Kasumi-1 (cell line): ENCODE data around the gene MMP12.
A peak's percentile ranks its signal among the peaks of the same experiment; 100 is the strongest.
"Not testable (repeated sequence)": the region's sequence is repeated elsewhere in the genome, so short reads cannot be mapped to it uniquely, and the experiment has no call there.

Experiments
- DNase-seq, 2 experiments: peaks; one replicate each; lab custom pipeline; 2025; lab: John Stamatoyannopoulos, UW

The MMP12 gene

DNA sequence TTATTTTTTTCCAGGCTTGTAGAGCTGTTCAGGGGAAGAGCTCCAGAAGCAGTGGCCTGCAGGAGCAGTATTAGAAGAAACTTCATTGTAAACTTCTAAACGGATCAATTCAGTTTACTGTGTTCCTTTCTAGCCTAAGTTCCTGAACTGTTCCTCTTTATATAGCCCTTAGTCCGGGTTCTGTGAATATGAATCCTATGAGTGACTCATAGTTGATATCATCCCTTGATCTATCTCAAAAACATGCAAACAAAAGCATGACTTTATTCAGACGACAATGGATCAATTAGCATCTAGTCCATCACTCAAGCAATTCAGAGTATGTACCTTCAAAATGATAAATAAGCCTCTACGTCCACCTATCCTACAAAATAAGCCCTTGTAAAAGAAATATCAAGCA lies at the start of gene MMP12:
MMP12 (minus strand) TSS at position 131 of the 400 bp plus-strand sequence; CDS start at position 86, 45 bp downstream.
- DNase-seq: no peak

DNA sequence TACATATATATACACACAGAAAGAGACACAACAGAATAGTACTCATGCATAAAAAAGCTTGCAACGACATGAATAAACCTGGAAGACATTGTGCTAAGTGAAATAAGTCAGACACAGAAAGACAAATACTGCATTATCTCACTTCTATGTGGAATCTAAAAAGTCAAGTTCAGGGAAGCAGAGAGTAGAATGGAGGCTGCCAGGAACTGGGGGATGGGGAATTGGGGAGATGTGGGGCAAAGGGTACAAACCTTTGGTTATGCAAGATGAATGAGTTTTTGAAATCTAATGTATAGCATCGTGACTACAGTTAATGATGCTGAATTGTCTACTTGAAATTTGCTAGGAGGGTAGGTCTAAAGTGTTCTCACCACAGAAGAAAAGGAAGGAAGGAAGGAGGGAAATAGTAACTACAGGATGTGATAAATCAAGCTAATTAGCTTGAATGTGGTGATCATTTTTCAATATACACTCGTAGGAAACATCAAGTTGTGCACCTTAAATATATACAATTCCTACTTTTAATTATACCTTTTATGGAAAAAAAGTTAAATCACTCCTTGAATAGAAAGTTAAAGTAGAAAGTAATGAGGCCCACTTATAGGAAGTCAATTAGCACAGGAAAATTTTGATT lies 46.9 kb upstream of the MMP12 start:
- no peak for DNase-seq

DNA sequence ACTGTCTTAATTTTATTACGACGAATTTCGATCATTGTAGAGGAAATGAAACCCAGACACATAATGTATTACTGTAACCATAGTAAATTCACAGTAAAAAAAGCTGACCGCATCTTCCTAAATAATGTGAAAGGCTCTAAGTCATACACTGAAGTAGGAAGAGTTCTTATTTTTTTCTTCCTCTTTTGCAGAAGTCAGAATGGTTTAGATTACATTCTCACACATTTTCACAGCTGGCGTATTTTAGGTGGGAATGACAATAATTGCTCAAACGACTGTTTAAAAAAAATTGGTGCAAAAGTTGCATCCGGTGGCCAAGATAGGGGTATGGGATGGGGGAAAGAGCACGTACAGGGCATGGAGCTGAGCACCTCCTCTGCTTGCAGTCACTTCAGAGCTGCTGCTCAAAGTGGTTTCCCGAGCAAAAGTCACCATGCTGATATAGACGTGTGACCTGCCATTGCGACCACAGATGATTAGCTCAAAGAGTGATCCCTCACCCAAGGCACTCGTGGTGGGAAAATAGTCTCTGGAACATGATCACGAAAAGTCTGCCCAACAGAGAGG lies 45.4 kb upstream of the MMP12 start:
- DNase-seq: peak; percentile 81 to 86

GRCh38 chr11:102915044-102915375 lies 40.2 kb upstream of the MMP12 start:
- DNase-seq: no peak

GRCh38 chr11:102914238-102915043 lies 39.7 kb upstream of the MMP12 start:
- DNase-seq: peak; percentile 59 to 67

- no peak for DNase-seq
Observed at GRCh38 chr11:102912482-102912830, 37.7 kb upstream of the MMP12 start.

GRCh38 chr11:102911758-102912481 lies 37.1 kb upstream of the MMP12 start:
- no peak for DNase-seq

DNA sequence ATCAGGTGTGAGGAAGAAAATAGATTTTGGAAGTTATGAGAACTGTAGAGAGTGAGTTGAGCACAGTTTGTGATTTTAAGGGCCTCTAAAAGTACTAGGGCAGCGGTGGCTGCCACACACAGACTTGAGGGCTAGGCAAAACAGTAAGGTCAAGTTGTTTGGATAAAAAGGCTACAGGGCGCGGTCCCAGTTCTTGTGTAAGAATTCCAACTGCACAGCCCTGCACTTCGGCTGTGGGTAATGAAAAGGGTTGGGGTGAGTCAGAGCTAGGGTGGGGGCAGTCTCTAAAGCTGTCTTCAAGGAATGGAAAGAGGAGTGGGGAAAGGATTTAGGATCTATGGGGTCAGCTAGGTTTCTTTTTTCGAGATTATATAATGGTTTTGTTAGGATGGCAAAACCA lies 31.1 kb upstream of the MMP12 start:
- not testable (repeated sequence) for DNase-seq

DNA sequence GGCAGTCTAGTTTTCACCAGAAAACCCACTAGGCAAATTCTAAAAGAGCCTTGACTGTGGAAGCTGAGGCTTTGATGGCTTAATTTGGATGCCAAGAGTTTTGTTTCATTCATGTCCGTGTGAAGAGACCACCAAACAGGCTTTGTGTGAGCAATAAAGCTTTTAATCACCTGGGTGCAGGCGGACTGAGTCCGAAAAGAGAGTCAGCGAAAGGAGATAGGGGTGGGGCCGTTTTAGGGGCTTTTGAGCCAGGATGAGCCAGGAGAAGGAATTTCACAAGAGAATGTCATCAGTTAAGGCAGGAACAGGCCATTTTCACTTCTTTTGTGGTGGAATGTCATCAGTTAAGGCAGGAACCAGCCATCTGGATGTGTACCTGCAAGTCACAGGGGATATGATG lies 29.1 kb upstream of the MMP12 start:
- not testable (repeated sequence) for DNase-seq

DNA sequence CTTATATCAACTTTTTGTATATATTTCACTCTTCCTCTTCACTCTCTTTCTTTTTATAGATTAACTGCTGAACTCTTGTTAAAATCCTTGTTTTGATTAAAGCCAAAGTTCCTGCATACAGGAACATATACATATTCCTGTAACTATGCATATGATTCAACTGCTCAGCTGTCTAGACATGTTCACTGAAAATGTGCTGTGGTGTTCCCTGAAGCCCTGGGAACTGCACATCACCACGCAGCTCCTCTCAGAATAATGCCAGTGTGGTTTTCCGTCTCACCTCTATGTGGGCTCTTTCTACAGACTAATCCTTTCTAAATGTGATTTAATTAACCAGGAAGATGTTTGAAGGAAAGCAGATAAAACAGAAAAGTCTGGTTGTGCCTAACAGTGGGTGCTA lies 25.6 kb upstream of the MMP12 start:
- DNase-seq: no peak

DNA sequence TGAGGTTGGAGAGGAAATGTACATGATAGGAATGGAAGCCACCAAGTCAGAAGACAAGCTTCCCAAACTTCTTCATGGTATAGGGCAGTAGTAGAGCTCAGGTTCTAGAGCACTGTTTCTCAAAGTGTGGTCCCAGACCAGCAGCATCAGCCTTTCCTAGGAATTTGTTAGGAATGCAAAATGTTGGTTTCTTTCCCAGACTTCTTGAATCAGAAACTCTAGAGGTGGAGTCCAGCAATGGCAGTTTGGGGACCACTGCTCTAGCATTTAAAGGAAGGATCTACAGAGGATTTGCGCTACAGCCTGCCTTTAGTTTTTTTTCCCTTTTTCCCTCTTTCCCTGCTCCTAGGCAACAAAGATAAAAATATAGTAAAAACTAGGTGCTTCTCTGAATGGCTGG lies 17.0 kb upstream of the MMP12 start:
- DNase-seq: no peak

- no peak for DNase-seq
Observed at GRCh38 chr11:102886999-102887398, 12.2 kb upstream of the MMP12 start.

GRCh38 chr11:102883141-102883540 lies 8.4 kb upstream of the MMP12 start:
- DNase-seq: no peak

DNA sequence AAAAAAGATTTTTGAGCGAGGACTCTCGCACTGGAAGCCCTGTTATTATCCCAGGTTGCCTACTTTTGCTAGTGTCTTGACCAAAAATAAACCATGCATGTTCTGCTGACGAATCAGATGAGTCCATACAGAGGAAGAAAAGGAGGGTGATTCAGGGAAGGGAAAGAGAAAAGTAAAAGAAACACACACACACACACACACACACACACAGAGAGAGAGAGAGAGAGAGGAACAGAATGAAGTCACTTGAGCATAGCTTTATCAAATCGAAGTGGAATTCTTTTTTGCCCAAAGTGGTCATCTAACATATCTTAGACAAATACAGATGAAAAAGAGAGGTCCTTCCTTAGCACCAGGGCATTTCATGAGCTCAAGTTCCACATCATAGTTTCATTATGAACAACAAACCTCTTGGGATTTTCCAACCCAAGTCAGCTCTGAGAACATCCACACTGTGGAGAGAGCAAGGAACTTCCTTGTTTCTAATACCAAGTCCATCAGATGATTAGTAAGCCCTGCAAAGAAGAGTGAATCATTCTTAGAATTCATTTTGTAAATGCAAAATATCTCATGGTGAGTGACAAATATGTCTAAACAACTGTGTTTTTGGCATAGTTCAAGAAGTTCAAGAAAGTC lies 7.7 kb upstream of the MMP12 start:
- no peak for DNase-seq

GRCh38 chr11:102879801-102880200 lies 5.0 kb upstream of the MMP12 start:
- no peak for DNase-seq

DNA sequence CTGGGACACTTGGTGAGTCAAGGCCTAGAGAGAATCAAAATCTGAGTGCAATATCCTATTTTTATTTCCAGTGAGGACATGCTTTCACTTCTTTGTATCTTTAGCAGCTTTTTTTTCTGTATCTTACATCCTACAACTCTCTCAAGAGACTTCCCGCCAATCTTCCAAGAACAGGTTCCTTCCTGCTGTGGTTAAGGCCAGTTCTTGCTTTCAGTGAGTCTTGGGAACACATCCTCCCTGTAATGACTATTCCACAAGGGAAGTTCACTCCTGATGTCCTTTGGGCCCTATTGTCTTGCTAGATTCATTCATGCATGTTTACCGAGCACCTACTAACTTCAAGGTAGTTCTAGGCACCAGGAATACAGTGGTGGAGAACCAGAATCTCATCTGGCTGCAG lies 3.8 kb upstream of the MMP12 start:
- DNase-seq: no peak

- not testable (repeated sequence) for DNase-seq
Observed at GRCh38 chr11:102869354-102869964, 5.3 kb downstream of the MMP12 start.

GRCh38 chr11:102868339-102868738 lies 6.4 kb downstream of the MMP12 start:
- no peak for DNase-seq

DNA sequence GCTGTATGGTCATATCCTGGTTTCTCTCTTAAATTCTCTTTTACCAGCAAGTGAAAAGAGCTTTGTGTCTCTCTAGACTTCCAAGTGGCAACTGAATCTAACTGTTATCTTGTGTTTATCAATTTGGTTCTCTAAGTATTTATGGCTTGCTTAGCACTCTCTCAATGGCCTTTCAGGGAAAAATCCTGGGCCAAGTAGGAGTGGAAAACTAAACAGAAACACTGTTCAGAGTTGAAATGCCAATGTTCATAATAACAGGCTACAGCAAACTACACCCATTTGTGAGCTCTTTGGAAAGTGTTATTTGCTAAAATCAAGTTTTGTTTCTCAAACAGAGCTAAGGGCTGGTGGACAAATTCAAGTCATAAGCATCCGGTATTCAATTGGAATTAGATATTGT lies 10.1 kb downstream of the MMP12 start:
- no peak for DNase-seq

DNA sequence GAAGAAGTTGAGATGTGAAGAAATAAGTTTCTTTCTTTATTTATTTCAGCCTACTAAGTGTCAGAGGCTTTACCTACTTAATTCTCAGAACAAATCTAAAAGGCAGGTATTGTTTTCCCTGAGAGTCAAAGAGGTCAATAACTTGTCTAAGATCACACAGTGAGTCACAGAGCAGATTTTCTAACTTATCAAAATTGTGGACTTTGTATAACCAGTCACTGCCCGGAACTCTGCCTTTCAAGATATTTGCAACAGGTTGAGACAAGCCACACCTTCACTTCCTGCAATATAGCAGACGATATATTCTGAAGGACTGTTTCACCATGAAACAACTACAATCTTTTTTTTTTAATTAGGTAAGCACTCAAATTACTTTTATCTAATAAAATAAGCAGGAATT lies 20.8 kb downstream of the MMP12 start:
- DNase-seq: no peak

DNA sequence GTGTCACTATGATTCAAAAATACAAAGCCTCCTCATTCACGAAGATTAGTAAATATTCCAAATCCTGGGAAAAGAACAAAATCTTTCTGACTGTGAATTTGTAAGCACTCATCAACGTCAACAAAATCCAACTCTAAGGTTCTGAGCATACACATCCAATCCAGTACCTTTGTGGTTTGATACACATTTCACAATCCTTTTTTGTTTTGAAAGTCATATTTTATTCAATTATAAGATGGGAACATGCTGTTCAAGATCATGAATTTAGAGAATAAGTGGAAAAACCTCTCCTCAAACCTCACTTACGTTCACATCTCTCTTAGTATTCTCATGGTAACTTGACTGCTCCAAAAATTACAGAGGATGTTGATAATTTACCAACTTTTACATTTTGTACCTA lies 21.7 kb downstream of the MMP12 start:
- DNase-seq: no peak
